GM19043 (cell line): ENCODE data around the gene CPM.

Source experiments
- ATAC-seq: cut with Tn5 transposase; IDR thresholded peaks from one replicate; pipeline ENCODE4 v1.9.1; 2021; ENCODE audit warnings: low read depth; ENCODE audit not compliant: unreplicated experiment

CPM gene

GRCh38 chr12:68882251-68882964 is 50.6 kb downstream of the CPM start:
- ATAC-seq: no peak

GRCh38 chr12:68880660-68881325 is 52.2 kb downstream of the CPM start:
- no peak for ATAC-seq

DNA sequence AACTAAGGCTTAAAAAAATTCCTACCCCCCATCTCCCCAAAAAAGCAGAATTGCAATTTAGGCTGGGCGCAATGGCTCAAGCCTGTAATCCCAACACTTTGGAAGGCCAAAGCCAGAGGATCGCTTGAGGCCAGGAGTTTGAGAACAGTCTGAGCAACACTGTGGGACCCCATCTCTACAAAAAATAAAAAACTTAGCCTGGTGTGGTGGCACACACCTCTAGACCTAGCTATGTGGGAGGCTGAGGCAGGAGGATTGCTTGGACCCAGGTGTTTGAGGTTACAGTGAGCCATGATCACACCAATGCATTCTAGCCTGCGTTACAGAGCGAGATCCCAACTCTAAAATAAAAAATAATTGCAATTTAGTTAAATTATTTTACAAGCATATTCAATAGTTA is 54.1 kb downstream of the CPM start:
- ATAC-seq: no peak

DNA sequence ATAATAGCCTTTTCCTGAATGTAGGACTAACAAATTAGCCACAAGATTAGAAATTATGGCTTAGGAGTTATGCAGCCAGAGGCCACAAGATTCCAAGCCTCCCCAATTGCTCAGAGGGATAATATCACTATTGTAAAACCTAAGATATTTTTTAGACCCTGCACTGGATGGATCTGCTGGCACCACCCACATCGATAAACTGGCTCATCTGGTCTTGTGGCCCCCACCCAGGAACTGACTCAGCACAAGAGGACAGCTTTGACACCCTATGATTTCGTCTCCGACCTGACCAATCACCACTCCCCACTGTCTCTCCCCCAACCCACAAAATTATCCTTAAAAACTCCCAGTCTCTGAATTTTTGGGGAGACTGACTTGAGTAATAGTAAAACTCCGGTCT is 54.7 kb downstream of the CPM start:
- no peak for ATAC-seq

DNA sequence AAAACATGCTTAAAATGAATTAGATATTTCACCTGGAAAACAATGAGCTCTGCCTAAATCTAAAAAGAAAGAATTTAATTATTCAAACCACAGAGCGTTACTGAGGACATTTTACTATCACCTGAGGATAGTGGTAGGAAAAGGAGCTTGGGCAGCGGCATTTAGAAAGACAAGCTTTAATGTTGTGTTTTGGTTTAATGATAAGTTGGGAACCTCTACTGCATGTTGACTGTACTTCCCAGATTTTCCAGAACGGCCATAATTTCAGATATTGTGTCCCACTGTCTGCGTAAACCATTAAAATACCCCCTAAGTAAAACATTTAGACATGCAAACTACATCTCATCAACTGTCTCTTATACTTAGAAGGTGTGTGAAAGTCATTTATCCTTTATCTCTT is 55.4 kb downstream of the CPM start:
- ATAC-seq: no peak

- no peak for ATAC-seq
Measured at GRCh38 chr12:68876461-68876860, 56.5 kb downstream of the CPM start.

GRCh38 chr12:68873316-68873715 is 59.7 kb downstream of the CPM start:
- no peak for ATAC-seq

DNA sequence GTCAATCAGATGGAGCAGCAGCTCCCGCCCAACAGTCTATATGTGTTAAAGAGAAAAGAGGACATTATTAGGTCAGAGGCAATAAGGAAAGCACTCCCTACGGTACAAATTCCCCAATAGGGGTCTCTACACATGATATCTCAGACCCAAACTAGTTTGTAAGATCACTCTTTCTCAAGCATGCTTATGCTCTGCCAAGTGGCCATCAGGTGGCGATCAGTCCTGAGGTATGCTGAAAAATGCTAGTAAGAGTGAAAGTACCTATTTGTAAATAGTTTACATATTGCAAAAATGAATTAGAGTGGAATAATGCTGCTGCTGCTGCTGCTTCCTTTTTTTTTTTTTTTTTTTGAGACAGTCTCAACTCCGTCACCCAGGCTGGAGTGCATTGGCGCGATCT is 61.0 kb downstream of the CPM start:
- no peak for ATAC-seq

- no peak for ATAC-seq
Measured at GRCh38 chr12:68871396-68871795, 61.6 kb downstream of the CPM start.

DNA sequence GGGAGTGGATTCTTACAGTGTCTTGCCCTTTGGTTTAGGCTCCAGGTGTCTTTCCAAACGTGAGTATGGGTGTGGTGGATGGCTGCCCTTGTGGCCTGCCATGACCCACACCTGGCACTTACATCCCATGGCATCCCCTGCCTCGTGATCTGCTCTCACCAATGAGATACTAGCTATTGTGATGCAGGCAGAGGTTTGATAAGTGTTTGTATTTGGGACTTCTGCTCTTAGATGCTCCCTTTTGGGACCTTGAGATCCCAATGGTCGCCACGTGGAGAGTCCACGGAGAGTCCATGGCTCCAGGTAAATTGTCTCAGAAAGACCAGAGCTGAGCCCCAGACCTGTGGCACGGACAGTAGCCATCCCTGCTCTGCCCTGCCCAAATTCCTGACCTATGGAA is 62.5 kb downstream of the CPM start:
- no peak for ATAC-seq

DNA sequence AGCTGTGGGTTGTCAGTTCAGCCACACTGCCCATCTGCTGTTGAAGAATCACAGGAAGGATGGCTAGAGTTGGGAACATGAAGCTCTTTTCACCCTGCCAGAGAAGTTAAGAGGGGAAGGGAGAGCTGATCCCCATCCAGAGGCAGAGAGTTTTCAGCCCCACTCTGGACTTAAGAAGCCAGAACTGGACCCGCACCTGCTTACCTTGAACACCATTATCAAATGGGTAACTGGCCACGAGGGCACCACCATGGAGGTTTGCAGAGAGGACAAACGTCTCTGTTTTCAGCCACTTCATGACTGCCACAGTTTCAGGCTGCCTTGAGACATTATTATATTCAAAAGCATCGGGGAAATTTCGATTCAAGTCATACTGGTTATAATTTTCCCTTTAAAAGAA is 63.0 kb downstream of the CPM start:
- no peak for ATAC-seq

DNA sequence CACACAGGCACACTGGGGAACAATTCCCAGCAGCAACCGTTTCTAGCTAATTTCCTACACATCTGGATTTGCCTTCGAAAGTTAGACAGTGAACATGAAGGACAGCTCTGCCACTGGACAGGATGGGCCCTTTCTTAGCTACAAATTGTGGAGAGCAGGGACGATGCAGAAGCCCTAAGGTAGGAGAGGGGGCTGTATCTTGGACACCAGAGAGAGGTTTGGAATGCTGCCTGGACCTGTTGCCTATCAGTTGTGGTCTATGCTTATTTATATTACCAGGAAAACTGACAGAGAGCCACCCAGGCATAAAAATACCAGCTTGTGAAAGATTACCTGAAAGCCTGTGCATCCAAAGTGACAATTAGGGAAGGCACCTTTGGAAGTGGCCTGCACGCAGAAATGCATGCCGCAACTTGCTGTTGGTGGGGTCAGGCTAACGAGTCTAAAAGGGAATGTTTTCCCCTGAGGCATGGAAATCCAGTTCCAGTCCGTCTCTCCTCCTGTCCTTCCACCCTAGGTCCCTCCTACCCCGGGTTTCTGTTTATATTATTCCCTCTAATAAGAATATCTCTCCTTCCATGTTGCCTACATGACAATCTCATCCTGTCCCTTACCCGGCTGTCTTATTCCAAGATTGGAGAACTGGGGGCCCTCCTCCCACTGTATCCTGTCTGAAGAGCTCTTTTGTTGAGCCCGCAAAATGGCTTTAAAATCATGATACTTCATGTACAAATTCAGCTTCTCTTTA is 64.8 kb downstream of the CPM start:
- ATAC-seq: no peak

GRCh38 chr12:68867606-68868005 is 65.4 kb downstream of the CPM start:
- ATAC-seq: no peak

- ATAC-seq: no peak
Measured at GRCh38 chr12:68866950-68867349, 66.0 kb downstream of the CPM start.

GRCh38 chr12:68865399-68866164 is 67.4 kb downstream of the CPM start:
- ATAC-seq: no peak

DNA sequence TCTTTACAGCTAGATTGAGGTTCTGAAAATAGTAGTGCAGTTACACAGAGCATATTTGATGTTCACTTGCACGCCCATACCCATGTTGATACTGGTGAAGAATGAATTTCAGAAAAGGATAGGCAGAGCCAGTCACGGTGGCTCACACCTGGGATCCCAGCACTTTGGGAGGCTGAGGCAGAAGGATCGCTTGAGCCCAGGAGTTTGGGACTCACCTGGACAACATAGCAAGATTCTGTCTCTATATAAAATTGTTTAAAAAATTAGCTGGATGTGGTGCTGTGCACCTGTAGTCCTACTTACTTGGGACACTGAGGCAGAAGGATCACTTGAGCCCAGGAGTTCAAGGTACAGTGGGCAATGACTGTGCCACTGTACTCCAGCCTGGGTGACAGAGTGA is 68.4 kb downstream of the CPM start:
- ATAC-seq: no peak

DNA sequence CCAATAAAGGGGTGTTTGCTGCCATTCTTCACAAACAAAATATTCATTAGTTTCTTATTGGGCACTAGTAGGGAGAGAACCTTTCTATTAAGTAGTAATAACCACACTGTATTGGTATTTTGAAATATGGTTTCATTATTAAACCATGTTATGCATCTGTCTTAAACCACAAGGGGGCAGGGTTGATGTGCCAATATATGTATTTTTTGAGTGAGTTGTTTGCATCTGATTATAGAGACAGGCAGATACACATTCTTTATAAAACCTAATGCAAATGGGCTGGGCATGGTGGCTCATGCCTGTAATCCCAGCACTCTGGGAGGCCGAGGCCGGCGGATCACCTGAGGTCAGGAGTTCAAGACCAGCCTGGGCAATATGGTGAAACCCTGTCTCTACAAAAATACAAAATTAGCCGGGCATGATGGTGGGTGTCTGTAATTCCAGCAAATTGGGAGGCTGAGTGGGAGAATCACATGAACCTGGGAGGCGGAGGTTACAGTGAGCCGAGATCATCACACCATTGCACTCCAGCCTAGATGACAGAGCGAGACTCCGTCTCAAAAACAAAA is 69.0 kb downstream of the CPM start:
- ATAC-seq: peak; percentile 74

DNA sequence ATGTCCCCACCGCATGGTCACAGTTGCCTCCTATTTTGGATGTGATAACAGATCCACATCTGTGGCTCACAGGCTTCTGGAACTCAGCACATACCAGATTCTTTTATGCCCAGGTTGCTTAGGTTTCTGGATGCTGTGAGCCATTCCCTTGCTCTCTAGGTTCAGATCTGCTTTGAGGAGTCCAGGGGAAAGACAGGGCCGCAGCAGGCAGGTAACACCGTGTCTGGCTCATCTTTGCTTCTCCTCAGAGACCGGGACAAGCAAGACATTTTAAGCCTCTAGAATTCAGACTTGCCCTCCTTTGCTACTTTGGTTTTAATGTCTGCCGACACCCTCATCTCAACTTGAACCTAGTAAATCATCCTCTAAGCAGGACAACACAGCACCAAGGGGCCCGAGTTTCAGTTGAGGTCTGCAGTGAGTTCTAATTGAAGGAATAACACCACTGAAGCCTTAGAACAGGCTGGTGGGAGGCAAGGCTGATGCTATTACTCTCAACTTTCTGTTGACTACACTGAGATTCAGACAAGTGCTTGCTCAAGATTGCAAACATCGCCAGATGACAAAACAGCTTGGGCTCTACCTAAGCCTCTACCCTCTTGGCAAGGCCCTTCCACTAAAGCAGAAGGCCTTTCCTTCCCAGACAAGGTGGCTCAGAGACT is 69.7 kb downstream of the CPM start:
- ATAC-seq: no peak

- ATAC-seq: no peak
Measured at GRCh38 chr12:68861890-68862289, 71.1 kb downstream of the CPM start.

GRCh38 chr12:68856510-68856909 is 76.5 kb downstream of the CPM start:
- ATAC-seq: no peak
